Smooth muscle cell of trachea (primary cell): ENCODE measurements around the gene RPS19BP1. TPM values are rescaled to one million over a fixed set of nuclear protein-coding genes. Genes with fewer than 3 reads are reported as not detected.

ENCODE experiments used
- total RNA-seq: library from RNA; depleted of rRNA; stranded (reverse); fragments of >200 nt; gene quantifications from 2 replicates; pipeline ENCODE4 v1.2.1, GENCODE V29; 2014

RPS19BP1 gene, protein sequence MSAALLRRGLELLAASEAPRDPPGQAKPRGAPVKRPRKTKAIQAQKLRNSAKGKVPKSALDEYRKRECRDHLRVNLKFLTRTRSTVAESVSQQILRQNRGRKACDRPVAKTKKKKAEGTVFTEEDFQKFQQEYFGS
- 45.0 and 60.1 TPM in 2 replicates for total RNA-seq

DNA sequence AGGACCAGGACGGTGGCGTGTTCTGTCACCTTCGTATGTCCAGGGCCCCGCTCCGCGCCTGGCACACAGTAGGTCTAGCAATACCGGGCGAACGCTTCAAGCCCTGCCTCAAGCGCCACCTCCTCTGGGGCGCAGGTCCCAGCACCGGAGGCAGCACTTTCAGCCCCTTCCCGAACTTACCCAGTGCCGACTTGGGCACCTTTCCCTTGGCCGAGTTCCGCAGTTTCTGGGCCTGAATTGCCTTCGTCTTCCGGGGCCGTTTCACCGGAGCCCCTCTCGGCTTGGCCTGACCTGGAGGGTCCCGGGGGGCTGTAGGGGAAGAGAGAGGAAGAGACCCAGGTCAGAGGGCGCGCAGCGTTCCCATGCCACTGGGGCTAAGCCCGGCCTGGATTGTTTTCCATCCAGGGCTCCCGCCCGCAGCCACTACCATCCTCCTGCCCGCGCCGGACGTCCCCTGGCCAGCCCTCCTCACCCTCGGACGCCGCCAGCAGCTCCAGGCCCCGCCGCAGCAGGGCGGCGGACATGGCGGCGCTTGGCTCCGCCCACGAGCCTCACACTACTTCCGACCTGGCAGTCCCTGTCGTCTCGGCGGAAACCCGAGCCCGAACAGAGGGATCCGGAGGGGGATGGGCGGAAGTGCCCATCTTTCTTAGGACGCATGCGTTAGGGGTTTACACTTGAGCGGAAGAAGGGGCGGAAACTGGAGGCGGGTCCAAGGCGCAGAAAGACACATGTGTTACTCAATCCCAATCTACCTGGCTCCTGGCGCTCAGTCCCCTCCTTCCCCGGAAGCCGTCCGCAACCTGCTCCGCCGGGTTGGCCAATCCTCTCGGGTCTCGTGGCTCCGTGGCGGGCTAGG lies at the start of gene RPS19BP1:
TSS of gene RPS19BP1 (minus strand) at position 534 of the 859 bp plus-strand sequence. CDS start at position 524, 10 bp downstream.

GRCh38 chr22:39570665-39571064 lies 38.1 kb upstream of the RPS19BP1 start, which contains the start of gene CACNA1I:
CACNA1I (plus strand) TSS chr22:39570753; CDS start chr22:39570753, 0 bp downstream.

DNA sequence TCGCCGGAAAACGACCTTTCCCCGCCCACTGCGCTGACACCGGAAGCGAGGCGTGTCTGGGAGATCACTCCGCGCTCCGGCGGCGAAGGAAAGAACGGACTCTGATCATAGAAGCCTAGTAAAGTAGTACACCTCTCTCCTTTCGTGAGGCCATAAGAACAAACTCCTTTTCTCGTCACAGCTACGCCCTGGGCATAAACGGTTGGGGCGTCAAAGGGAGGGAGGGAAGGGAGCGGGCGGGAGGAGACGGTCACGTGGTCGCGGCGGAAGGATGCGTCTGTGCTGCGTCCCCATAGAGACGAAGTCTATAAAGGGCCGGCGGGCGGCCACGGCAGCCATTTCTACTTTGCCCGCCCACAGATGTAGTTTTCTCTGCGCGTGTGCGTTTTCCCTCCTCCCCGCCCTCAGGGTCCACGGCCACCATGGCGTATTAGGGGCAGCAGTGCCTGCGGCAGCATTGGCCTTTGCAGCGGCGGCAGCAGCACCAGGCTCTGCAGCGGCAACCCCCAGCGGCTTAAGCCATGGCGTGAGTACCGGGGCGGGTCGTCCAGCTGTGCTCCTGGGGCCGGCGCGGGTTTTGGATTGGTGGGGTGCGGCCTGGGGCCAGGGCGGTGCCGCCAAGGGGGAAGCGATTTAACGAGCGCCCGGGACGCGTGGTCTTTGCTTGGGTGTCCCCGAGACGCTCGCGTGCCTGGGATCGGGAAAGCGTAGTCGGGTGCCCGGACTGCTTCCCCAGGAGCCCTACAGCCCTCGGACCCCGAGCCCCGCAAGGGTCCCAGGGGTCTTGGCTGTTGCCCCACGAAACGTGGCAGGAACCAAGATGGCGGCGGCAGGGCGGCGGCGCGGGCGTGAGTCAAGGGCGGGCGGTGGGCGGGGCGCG lies 12.1 kb downstream of the RPS19BP1 start, which contains the start of gene ATF4:
TSS of gene ATF4 (plus strand) at position 337 of the 880 bp plus-strand sequence. CDS start 884 bp downstream, outside the sequence.

GRCh38 chr22:39502109-39502788 lies 30.3 kb downstream of the RPS19BP1 start, which contains the start of gene MIEF1:
MIEF1 (plus strand) TSS chr22:39502290; CDS start chr22:39511295, 9,005 bp downstream.

Other genes with a start within 250 kb of the RPS19BP1 start
- gene RPL3, start 213.1 kb downstream of the RPS19BP1 start, total RNA-seq, result 2,152 and 2,558 TPM in 2 replicates
- 3.1 and 16.2 TPM in 2 replicates for gene SYNGR1, start 182.8 kb downstream of the RPS19BP1 start, total RNA-seq
- gene TAB1, start 133.0 kb downstream of the RPS19BP1 start, total RNA-seq, result 18.2 and 23.0 TPM in 2 replicates
- not detected in 2 replicates for gene MGAT3, start 75.7 kb downstream of the RPS19BP1 start, total RNA-seq
- gene MIEF1, start 30.5 kb downstream of the RPS19BP1 start, total RNA-seq, result 22.3 and 26.8 TPM in 2 replicates
- gene ATF4, start 12.2 kb downstream of the RPS19BP1 start, total RNA-seq, result 214 and 296 TPM in 2 replicates
- gene CACNA1I, start 38.0 kb upstream of the RPS19BP1 start, total RNA-seq, result under 0.01 TPM in 1 of 2 replicates, not detected in the other